Fibroblast of lung (primary cell): ENCODE data around the gene EPG5.

Experiments
- EZH2 ChIP-seq: IDR thresholded peaks from 2 replicates; pipeline ENCODE4 v1.5.1; 2012; ENCODE audit warnings: low read length, control low read depth, mild to moderate bottlenecking; ENCODE audit errors: missing control alignments
- TF ChIP-seq, protein P1 (sequence below), 2 donors: IDR thresholded peaks in 1 of 2; conservative IDR thresholded peaks in 1 of 2; 1 replicate in 1 of 2; 2 replicates in 1 of 2; pipeline ENCODE4 v1.5.1; 2011 to 2012; ENCODE audit warnings: low read length in 2 of 2, control low read depth in 1 of 2, inconsistent platforms in 1 of 2, low read depth in 1 of 2, mild to moderate bottlenecking in 1 of 2

DNA sequence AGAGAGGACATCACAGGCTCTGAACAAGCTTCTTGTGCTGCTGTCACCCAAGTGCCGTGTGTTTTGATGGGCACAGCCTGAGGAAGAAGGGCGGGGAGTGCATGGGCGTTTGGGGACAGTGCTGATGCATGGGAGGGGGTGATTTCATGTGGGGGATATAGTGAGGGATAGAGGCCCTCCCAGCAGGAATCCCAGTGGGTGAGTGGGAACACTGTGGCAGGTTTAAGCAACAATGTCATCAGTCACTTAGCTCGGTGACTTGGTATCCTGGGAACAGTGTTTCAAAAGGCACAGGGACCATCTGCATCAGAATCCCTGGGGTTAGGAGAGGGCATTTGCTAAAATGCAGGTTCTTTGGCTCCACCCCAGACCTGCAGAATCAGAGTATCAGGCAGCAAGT is 141.0 kb downstream of the EPG5 start:
- TF ChIP-seq, protein P1, sequence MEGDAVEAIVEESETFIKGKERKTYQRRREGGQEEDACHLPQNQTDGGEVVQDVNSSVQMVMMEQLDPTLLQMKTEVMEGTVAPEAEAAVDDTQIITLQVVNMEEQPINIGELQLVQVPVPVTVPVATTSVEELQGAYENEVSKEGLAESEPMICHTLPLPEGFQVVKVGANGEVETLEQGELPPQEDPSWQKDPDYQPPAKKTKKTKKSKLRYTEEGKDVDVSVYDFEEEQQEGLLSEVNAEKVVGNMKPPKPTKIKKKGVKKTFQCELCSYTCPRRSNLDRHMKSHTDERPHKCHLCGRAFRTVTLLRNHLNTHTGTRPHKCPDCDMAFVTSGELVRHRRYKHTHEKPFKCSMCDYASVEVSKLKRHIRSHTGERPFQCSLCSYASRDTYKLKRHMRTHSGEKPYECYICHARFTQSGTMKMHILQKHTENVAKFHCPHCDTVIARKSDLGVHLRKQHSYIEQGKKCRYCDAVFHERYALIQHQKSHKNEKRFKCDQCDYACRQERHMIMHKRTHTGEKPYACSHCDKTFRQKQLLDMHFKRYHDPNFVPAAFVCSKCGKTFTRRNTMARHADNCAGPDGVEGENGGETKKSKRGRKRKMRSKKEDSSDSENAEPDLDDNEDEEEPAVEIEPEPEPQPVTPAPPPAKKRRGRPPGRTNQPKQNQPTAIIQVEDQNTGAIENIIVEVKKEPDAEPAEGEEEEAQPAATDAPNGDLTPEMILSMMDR (conservative IDR thresholded peaks at IDR 0.05 in 1 of 2, IDR thresholded peaks at IDR 0.05 in 1 of 2; ENCODE audit: low read depth in 1 of 2, low read length in 2 of 2): no peak
- no peak for TF ChIP-seq EZH2
